K562 (cell line): ENCODE results near the gene CDC45.

Source experiments
- POLR2AphosphoS2 ChIP-seq: IDR thresholded peaks from 2 replicates; pipeline ENCODE4 v1.6.1; 2012; ENCODE audit warnings: low read length, improper control_type of control experiment
- TF ChIP-seq, protein P1 (sequence below), 3 experiments: IDR thresholded peaks in 2 of 3; conservative IDR thresholded peaks in 1 of 3; 2 replicates each; pipeline ENCODE4 v1.5.1; 2011 to 2012; ENCODE audit warnings: low read length in 3 of 3, mild to moderate bottlenecking in 3 of 3, control low read depth in 2 of 3, improper control_type of control experiment in 1 of 3, inconsistent platforms in 1 of 3, low read depth in 1 of 3, mixed read lengths in 1 of 3, moderate library complexity in 1 of 3; ENCODE audit not compliant: insufficient read depth in 2 of 3

DNA sequence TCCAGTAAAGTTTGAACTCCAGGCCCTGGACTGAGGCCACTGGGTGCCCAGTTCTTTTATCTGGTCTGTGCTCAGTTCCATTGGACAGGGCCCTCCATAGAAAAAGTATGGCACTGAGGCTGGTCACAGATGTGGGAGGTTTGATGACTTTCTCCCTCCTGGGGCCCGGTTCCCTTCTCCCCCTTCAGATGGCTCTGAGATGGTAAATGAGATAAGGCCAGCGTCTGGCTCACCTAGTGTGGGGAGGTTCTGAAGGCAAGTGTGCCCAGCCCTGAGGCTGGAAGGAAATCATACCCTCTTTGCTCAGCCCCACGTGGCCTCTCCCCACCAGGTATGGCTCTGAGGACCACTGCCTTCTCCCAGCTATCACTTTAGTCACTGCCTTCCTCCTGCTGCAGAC is 45.9 kb downstream of the CDC45 start:
- TF ChIP-seq, protein P1, sequence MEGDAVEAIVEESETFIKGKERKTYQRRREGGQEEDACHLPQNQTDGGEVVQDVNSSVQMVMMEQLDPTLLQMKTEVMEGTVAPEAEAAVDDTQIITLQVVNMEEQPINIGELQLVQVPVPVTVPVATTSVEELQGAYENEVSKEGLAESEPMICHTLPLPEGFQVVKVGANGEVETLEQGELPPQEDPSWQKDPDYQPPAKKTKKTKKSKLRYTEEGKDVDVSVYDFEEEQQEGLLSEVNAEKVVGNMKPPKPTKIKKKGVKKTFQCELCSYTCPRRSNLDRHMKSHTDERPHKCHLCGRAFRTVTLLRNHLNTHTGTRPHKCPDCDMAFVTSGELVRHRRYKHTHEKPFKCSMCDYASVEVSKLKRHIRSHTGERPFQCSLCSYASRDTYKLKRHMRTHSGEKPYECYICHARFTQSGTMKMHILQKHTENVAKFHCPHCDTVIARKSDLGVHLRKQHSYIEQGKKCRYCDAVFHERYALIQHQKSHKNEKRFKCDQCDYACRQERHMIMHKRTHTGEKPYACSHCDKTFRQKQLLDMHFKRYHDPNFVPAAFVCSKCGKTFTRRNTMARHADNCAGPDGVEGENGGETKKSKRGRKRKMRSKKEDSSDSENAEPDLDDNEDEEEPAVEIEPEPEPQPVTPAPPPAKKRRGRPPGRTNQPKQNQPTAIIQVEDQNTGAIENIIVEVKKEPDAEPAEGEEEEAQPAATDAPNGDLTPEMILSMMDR (IDR thresholded peaks at IDR 0.05 in 2 of 3, conservative IDR thresholded peaks at IDR 0.05 in 1 of 3; ENCODE audit: insufficient read depth in 2 of 3, low read depth in 1 of 3, low read length in 3 of 3) = no peak
- TF ChIP-seq POLR2AphosphoS2 = no peak
